Panc1 (cell line): Measurements from ENCODE around the gene CASQ2. TPM values are rescaled to one million over a fixed set of nuclear protein-coding genes. Genes with fewer than 3 reads are reported as not detected.

ENCODE experiments used
- ATAC-seq: fragments of 200-7000 bp; cut with Tn5 transposase; 2 replicates; pipeline ENCODE4 v1.9.1; 2020; ENCODE audit warnings: mild to moderate bottlenecking, moderate library complexity
- BruUV-seq: library from RNA; stranded (reverse); fragments of 400-500 nt; replicated peaks from 2 replicates; lab custom pipeline; 2021; lab: Mats Ljungman, UMichigan
- CTCF ChIA-PET: fragments of 300-600 bp; sonication (Branson Sonifier 250); formaldehyde crosslinking; loops from one replicate; lab custom pipeline; 2022; ENCODE audit warnings: antibody characterized with exemption; lab: Charles Lee
- POLR2A ChIA-PET: fragments of 300-600 bp; sonication (Branson Sonifier 250); formaldehyde crosslinking; loops from one replicate; lab custom pipeline; 2022; ENCODE audit warnings: antibody characterized with exemption; lab: Charles Lee
- DNase-seq: peaks from one replicate; pipeline ENCODE4 v3.0.0-alpha.2; 2010; ENCODE audit warnings: low read depth, low spot score
- H3K27ac ChIP-seq: 2 replicates; pipeline ENCODE4 v1.5.1; 2011; ENCODE audit warnings: mild to moderate bottlenecking, low read length, inconsistent platforms
- H3K27me3 ChIP-seq: fragments of 200-500 bp; sonication (Bioruptor generic); 2 replicates; pipeline ENCODE4 v1.6.0; 2014; ENCODE audit warnings: low read length, inconsistent platforms; ENCODE audit not compliant: control insufficient read depth, insufficient read depth
- H3K36me3 ChIP-seq: fragments of 200-500 bp; sonication (Bioruptor generic); 2 replicates; pipeline ENCODE4 v1.5.1; 2014; ENCODE audit warnings: inconsistent platforms, mild to moderate bottlenecking, low read length, moderate library complexity; ENCODE audit not compliant: control insufficient read depth, insufficient read depth
- H3K4me1 ChIP-seq: 2 replicates; pipeline ENCODE4 v1.5.1; 2011; ENCODE audit warnings: inconsistent platforms, mild to moderate bottlenecking, low read length, moderate library complexity; ENCODE audit not compliant: control insufficient read depth, insufficient read depth
- H3K4me3 ChIP-seq, 2 experiments: 2 replicates each; pipeline ENCODE4 v1.5.1; 2011 to 2012; ENCODE audit warnings: low read depth in 2 of 2, low read length in 2 of 2, mild to moderate bottlenecking in 2 of 2, inconsistent platforms in 1 of 2, moderate library complexity in 1 of 2
- H3K9me3 ChIP-seq: fragments of 200-500 bp; sonication (Bioruptor generic); 2 replicates; pipeline ENCODE4 v1.5.1; 2014; ENCODE audit warnings: low read depth, mild to moderate bottlenecking, inconsistent platforms, low read length, moderate library complexity; ENCODE audit not compliant: control insufficient read depth, insufficient read depth
- POLR2AphosphoS5 ChIP-seq: IDR thresholded peaks from 2 replicates; pipeline ENCODE4 v1.6.1; 2012; ENCODE audit warnings: mild to moderate bottlenecking, low read depth, low read length, moderate library complexity
- SIN3A ChIP-seq: IDR thresholded peaks from 2 replicates; pipeline ENCODE4 v1.6.1; 2012; ENCODE audit warnings: low read depth, mild to moderate bottlenecking, low read length, moderate library complexity, borderline replicate concordance; ENCODE audit not compliant: insufficient read depth
- TCF7L2 ChIP-seq: IDR thresholded peaks from 2 replicates; pipeline ENCODE4 v1.6.1; 2011; ENCODE audit warnings: mild to moderate bottlenecking, low read depth, low read length, inconsistent platforms
- in situ Hi-C: cut with HindIII; loops from 2 replicates; pipeline ENCODE4 v1.10.0; 2016; ENCODE audit warnings: low sequenced_read_pairs, low pct_unique_long_range_greater_than_20kb
- intact Hi-C: fragments of 100-400 bp; cut with micrococcal nuclease; formaldehyde crosslinking; loops from one replicate; pipeline ENCODE4 v1.10.0; 2022; ENCODE audit not compliant: unreplicated experiment
- total RNA-seq: library from RNA; stranded (reverse); gene quantifications from one replicate; pipeline ENCODE4 v1.2.1, GENCODE V29; 2021; ENCODE audit not compliant: unreplicated experiment
- TF ChIP-seq, protein P1 (sequence below), 2 experiments: IDR thresholded peaks; 2 replicates each; pipeline ENCODE4 v1.6.1; 2011 to 2012; ENCODE audit warnings: low read depth in 2 of 2, control low read depth in 1 of 2, low read length in 1 of 2, mild to moderate bottlenecking in 1 of 2, moderate library complexity in 1 of 2; ENCODE audit not compliant: insufficient read depth in 1 of 2
- TF ChIP-seq, protein P2 (sequence below): fragments of 450-650 bp; IDR thresholded peaks from 2 replicates; pipeline ENCODE4 v1.5.1; 2017; ENCODE audit warnings: mild to moderate bottlenecking

Gene CASQ2
- total RNA-seq, 1 experiment from 2014 or later, result not detected

GRCh38 chr1:115652236-115652788 is 116.2 kb downstream of the CASQ2 start:
- no TSS peak for BruUV-seq
- peaks cover 20% of the 10 kb centered on the region for H3K4me1 ChIP-seq
- DNase-seq, result no peak
- ATAC-seq, result no peak
- no peaks in the 10 kb centered on the region for H3K9me3 ChIP-seq
- no peak overlapping the region for H3K4me3 ChIP-seq
- intact Hi-C loops, result no loop called here
- no peak overlapping the region for H3K27ac ChIP-seq
- ChIA-PET POLR2A (no interaction called here), CTCF (no interaction called here)
- no peaks in the 10 kb centered on the region for H3K36me3 ChIP-seq
- in situ Hi-C loops, result no loop called here
- H3K27me3 ChIP-seq, result no peaks in the 10 kb centered on the region
- TF ChIP-seq, protein P1, sequence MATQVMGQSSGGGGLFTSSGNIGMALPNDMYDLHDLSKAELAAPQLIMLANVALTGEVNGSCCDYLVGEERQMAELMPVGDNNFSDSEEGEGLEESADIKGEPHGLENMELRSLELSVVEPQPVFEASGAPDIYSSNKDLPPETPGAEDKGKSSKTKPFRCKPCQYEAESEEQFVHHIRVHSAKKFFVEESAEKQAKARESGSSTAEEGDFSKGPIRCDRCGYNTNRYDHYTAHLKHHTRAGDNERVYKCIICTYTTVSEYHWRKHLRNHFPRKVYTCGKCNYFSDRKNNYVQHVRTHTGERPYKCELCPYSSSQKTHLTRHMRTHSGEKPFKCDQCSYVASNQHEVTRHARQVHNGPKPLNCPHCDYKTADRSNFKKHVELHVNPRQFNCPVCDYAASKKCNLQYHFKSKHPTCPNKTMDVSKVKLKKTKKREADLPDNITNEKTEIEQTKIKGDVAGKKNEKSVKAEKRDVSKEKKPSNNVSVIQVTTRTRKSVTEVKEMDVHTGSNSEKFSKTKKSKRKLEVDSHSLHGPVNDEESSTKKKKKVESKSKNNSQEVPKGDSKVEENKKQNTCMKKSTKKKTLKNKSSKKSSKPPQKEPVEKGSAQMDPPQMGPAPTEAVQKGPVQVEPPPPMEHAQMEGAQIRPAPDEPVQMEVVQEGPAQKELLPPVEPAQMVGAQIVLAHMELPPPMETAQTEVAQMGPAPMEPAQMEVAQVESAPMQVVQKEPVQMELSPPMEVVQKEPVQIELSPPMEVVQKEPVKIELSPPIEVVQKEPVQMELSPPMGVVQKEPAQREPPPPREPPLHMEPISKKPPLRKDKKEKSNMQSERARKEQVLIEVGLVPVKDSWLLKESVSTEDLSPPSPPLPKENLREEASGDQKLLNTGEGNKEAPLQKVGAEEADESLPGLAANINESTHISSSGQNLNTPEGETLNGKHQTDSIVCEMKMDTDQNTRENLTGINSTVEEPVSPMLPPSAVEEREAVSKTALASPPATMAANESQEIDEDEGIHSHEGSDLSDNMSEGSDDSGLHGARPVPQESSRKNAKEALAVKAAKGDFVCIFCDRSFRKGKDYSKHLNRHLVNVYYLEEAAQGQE (IDR thresholded peaks at IDR 0.05; ENCODE audit: insufficient read depth in 1 of 2, low read depth in 2 of 2, low read length in 1 of 2), result no peak
- TF ChIP-seq SIN3A (no peak), TCF7L2 (no peak), POLR2AphosphoS5 (no peak)
- TF ChIP-seq, protein P2, sequence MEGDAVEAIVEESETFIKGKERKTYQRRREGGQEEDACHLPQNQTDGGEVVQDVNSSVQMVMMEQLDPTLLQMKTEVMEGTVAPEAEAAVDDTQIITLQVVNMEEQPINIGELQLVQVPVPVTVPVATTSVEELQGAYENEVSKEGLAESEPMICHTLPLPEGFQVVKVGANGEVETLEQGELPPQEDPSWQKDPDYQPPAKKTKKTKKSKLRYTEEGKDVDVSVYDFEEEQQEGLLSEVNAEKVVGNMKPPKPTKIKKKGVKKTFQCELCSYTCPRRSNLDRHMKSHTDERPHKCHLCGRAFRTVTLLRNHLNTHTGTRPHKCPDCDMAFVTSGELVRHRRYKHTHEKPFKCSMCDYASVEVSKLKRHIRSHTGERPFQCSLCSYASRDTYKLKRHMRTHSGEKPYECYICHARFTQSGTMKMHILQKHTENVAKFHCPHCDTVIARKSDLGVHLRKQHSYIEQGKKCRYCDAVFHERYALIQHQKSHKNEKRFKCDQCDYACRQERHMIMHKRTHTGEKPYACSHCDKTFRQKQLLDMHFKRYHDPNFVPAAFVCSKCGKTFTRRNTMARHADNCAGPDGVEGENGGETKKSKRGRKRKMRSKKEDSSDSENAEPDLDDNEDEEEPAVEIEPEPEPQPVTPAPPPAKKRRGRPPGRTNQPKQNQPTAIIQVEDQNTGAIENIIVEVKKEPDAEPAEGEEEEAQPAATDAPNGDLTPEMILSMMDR, result no peak

- intact Hi-C loops, result no loop called here
- ATAC-seq, result no peak
- H3K4me1 ChIP-seq, result peaks cover 28% of the 10 kb centered on the region
- POLR2A ChIA-PET, result no interaction called here
- in situ Hi-C loops, result no loop called here
- no peaks in the 10 kb centered on the region for H3K9me3 ChIP-seq
- no peaks in the 10 kb centered on the region for H3K36me3 ChIP-seq
- no peak overlapping the region for H3K4me3 ChIP-seq
- no peak overlapping the region for H3K27ac ChIP-seq
- no peaks in the 10 kb centered on the region for H3K27me3 ChIP-seq
- no TSS peak for BruUV-seq
- no peak for TF ChIP-seq POLR2AphosphoS5
- TF ChIP-seq, protein P2, result no peak
- no peak for TF ChIP-seq SIN3A
- no peak for TF ChIP-seq TCF7L2
- TF ChIP-seq, protein P1 (IDR thresholded peaks at IDR 0.05; ENCODE audit: insufficient read depth in 1 of 2, low read depth in 2 of 2, low read length in 1 of 2), result no peak
- DNase-seq, result no peak
- CTCF ChIA-PET, result no interaction called here
Measured at GRCh38 chr1:115651391-115651790, 117.1 kb downstream of the CASQ2 start.
